ELR (cell line): Measurements from ENCODE around the gene CLDND1.
"Not testable (repeated sequence)": the region's sequence is repeated elsewhere in the genome, so short reads cannot be mapped to it uniquely, and the experiment has no call there.

ENCODE experiments used
- DNase-seq: peaks from one replicate; pipeline ENCODE4 v3.0.0-alpha.2; 2015; ENCODE audit warnings: low read depth

Gene CLDND1

DNA sequence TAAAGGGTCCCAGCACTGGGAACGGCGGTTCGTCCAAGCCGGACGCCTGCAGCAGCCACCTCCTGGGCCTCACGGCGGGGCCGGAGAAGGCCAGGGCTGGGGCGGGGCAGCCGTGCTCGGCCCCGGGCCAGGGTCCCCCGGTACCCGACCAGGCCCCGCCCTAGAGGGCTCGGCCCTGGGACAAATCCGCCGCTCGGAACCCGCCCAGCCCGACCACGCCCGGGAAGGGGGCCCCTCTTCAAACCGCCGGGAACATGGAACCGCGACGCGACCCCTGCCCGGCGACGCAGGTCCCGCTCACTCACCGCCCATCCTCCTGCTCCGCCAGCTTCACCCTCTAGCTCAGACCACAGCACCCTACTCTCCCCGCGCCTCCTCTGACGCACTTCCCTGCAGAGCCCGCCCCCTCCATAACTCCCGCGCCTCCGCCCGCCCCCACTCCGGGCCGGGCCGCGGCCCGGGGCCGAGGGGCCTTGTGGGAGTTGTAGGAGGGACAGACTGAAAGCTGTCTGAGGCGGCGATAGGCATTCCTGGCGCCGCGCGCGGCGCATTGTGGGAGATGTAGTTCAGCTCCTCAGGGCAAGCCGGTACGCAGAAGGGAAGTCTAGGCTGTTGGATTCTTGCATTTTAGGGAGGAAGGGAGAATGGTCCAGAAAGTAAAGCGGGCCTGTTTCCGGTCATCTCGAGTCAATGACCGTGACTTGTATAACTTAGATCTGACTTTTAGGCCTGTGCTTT lies at the start of gene CLDND1:
Gene CLDND1 (minus strand): TSS at position 359 of the 738 bp plus-strand sequence. CDS start 1,478 bp downstream, outside the sequence.
- DNase-seq: peak; percentile 95

DNA sequence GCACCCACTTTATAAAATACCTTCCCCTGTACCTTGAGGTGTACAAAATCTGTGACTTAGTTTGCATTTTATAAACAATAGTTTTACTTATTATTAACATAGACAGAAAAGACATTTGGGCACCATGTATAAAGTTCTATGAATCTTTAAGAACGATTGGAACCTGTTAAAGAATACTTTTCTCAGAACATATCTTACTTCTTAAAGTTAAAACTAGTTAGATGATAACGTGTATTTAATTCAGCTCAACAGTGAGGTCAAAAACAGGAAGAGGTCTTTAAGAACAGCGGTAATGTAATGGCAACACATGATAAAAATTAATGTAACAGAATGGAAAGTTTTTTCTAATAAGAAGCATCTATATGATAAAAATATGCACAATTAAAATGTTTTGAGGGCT lies 45.7 kb upstream of the CLDND1 start:
- no peak for DNase-seq

DNA sequence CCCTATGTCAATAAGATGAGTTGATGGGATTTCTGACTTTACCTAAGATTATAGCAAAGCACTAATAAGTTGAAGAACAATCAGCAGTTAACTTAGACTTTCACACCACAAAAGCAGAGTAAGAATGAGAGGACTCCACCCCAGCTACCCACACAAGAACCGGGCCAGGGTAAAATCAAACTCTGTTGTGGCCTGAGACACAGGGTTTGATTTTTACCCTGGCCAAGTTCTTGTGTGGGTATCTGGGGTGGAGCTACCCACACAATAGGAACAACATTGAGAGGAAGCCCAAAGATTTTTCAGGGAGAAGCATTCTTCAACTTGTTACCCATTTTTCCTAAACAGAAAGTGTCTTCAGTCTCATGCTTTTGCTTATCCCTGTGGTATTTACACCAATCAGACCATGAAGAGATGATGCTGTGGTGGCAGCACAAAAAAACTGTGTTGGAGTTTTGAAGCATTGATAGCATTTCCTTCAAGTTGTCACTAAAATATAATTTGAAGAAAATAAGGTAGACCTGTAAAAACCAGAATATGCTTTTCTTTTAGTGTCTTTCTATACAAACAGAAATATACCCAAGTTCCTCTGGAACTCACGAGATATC lies 45.1 kb upstream of the CLDND1 start:
- no peak for DNase-seq

DNA sequence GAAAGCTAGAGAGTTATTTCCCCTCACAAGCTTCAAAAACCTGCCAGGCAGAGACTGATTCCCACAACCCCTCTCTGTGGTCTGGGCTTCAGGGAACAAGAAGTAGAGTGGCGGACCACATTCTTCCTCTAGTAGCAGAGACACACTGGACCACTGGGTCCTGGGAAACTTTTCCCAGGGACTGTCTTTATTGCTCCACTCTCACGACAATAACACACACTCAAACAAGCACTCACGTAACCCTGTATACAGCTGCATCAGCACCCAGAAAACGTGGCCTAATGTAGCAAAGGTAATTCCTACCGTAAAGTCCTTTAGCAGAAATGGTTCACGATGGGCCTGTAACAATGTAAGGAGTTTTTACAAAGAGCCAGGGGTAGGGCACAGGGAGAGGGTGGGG lies 43.1 kb upstream of the CLDND1 start:
- DNase-seq: no peak

DNA sequence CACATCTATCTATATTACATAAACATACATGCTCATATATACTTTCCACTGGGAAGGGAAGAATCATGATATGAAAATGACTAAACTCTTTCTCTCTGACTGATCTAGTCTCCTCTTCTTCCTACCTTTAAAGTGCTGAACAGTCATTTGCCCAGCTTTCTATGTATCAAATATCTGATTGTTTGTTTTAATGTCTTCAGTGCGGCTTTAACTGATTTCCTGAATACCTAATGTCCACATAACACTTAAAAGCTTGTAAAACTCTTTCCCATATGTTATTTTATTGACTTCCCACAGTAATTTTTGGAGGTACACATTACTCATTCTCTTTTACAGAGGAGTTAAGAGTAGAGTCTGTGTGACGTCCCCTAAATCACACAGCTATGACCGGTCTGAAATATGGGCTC lies 42.5 kb upstream of the CLDND1 start:
- DNase-seq: peak; percentile 61

DNA sequence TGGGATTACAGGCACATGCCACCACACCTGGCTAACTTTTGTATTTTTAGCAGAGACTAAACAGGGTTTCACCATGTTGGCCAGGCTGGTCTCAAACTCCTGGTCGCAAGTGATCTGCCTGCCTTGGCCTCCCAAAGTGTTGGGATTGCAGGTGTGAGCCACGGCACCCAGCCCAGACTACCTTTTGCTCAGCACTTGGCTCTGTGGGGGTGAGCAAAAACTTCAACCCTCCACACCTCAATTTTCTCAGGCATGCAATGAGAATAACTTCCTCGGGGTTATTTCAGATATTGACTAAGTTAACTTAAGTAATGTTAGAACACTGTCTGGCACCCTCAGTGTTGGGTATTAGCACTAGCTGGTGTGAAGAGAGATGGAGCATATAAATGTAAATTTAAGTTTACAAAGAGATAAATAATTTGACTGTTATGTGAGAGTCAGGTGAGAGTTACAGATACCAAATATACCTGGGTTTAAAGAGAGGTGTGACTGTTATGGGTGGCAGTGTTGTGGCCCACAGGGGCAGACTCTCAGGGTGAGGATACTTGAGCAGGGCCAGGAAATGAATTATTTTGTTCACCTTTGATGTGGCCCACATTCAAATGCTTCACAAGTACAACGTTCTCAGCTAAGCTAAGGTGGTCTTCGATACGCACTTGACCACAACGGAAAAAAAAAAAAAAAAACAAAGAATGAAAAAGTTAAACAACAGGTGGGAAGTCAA lies 41.7 kb upstream of the CLDND1 start:
- no peak for DNase-seq

DNA sequence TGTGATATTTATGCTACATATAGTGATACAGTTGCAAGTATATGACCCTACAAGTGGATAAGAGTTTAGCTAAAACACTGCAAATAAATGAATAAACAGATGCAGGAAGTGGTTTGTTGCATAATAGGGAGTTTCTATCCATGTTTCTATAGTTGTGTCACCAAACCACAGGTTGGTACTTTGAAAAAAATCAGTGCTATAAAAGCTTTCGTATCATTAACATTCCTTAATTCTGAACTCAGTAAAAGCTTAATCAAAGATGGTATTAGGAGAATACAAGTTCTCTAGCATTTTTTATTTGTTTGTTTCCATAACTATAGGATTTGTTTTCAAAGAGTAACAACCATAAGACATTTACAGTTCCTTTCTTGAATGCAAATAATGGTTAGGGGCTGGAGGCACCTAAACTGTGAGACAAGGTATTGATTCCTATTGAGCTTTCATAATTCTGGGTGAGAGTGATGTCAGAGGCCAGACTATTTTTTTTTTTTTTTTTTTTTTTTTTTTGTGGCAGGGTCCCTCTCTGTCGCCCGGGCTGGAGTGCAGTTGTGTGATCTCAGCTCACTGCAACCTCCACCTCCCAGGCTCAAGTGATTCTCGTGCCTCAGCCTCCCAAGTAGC lies 41.1 kb upstream of the CLDND1 start:
- DNase-seq: peak; percentile 86

DNA sequence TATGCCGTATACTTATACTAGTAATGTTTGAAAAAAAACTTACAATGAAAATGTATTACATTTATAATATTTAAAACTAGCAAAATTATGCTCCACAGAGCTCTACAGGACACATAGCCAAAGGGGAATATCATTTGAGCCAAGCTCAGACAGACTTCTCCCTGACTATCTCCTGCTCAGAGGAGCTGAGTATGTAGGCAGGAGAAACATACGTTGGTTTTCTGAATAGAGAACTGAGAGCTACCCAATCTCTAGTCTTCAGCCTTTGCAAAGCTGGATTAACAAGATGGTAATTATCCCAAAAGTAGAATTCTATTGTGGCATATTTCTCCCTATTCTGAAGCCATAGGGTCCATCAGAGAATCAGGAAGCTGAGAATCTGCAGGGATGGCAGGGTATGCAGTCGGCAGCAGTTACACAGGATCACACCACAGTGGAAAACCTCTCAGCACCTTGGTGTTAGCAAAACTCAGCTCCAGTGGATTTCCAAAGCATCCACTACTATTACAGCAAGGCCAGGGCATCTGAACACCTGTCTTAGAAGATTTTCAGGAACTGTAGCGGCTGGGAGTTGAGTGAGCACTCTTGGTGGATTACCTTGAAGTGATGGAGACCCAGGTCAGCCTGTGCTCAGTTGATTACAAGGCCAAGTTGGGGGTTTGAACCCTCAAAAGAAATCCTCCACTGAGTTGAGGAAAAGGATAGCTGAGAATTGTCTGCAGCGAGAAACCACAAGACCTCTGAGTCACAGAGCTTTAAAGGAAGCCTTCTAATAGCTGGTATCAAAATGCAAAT lies 39.2 kb upstream of the CLDND1 start:
- DNase-seq: peak; percentile 73

DNA sequence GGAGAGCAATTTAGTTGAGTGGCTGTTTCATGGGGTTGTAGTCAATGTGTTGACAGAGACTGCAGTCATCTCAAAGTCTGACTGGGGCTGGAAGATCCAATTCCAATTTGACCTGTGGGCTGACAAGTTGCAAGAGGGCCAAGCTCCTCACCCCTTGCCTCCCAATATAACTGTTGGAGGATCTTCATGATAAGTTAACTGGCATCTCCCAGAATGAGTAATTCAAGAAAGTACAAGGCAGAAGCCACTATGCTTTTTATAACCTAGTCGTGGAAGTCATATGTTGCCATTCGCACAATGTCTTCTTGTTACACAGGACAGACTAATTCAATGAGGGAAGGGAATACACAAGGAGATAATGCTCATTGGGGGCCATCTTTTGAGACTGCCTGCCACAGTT lies 38.2 kb upstream of the CLDND1 start:
- no peak for DNase-seq

DNA sequence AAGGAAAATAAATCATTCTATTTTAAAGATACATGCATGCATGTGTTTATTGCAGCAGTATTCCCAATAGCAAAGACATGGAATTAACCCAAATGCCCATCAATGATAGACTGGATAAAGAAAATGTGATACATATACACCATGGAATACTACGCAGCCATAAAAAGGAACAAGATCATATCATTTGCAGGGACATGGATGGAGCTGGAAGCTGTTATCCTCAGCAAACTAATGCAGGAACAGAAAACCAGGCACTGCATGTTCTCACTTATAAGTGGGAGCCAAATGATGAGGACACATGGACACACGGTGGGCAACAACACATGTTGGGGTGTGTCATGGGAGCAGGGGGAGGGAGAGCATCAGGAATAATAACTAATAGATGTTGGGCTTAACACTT lies 37.1 kb upstream of the CLDND1 start:
- not testable (repeated sequence) for DNase-seq

DNA sequence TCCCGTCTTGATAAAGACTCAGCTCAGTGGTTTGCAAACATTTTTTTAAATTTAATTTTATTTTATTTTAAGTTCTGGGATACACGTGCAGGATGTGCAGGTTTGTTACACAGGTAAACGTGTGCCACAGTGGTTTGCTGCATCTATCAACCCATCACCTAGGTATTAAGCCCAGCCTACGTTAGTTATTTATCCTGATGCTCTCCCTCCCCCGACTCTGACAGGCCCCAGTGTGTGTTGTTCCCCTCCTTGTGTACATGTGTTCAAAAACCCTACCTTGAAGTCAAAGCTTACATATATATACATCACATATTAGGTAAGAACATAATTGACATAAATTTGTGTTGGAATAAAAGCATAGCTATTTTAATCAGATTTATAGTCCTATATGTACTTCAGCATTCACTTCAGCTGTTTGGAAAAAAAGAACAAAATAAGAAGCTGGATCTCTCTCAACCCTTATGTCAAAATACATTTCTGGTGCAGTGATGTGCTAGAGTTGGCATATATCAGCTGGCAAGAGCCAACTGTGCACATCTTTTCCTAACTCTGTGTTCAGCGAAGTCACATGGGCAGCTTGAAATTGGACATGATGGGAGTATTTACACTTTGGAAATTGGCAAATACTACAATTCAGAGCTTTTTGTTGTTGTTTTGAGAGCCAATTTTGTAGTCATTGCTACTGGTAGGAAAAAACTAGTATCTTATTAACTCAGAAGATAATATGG lies 35.6 kb upstream of the CLDND1 start:
- no peak for DNase-seq

DNA sequence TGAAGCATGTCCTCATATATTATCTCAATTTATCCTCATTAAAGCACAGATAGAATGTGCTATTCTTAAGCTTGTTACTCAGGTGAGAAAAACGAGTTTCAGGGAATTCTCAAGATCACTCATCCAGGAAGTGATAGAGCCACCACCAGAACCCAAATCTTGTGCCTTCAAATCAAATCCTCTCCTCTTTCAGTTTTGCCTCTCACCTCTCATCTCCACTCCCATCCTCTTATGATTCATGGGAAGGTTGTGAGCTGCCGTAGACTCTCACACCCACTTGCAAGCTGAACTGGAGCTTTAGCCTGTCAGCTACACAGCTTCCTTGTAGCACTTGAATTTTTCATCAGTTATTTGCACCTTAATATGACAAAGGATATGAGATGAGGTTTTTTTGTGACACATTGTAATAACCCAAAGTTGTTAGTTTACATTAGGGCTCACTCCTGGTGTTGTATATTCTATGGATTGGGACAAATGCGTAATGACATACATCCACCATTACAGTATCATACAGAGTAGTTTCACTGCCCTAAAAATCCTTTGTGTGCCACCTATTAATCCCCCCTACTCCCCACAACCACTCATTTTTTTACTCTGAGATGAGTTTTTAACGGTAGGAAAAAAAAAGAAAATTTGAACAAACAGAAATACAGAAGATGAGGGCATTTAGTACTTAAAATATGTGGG lies 34.8 kb upstream of the CLDND1 start:
- DNase-seq: peak; percentile 51

DNA sequence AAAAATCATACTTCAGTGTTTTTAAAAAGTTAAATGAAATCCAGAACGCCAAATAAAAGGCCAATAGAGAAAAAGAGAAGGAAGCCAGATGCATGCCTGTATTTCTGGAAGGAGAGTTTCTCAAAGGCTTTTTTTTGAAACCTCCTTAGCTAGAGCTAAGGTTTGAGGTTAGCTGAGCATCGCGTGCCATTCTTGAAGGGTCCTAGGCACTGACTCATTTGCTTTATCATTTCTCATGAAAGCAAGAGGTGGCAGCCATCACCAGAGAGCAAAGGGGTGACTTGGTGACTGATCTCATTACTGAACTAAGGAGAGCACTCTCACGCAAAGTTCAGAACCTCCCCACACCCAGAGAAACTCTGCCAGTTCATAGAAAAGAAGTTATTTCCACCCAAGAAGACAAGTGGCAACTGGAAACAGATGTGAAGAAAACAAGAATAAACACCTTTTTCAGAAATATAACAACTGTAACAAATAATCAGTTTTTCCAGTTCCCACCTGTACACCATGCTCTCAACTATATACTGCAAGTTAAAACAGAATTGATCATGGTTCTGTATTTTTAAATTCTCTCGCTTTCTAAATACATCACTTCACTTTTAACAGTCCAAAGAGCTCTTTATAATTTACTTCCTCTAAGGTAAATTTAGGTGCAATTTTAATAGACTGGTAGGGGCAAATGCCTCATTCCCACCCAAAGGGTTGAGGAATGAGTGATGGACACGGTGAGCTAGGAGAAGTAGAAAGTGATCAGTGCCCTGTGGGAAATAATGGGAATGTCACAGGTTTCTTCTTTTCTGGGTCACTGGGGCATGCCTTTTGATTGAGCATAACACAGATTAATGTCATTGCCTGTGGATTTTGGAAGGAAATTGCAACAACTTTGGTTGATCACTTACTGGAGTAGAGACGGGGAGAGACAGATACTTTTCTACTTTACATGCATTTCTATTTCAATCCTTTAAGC lies 33.7 kb upstream of the CLDND1 start:
- peak; percentile 74 for DNase-seq

DNA sequence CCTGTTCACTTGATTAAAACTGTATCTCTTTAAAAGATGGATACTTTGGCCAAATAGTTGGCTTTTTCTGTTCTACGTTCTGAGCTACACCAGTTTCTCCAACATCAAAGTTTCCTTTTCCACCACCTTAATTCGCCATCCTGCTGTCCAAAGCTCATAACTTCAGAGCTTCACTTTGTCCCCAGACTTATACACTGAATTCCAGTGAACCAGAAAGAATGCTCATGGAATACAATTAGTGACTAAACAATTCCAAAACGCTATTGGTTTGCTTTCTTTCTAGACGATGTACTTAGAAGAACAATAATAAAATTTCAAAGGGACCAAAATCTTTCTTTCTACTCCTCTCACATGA lies 32.3 kb upstream of the CLDND1 start:
- no peak for DNase-seq

DNA sequence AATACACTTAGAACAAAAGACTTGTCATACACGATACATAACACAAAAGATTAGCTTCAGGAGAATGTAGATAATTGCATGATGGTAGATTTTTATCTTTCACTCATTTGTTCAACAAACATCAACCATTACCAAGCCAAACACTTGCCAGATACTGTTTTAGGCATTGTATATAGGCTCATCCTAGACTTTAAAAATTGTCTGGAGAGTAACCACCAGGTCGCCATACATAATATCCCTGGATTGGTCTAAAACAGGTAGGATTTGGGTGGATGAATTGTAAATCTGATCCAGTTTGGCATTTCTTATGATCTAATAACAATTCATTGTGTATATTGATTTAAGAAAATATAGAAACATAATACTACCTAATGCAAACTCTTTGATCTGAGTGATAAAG lies 31.9 kb upstream of the CLDND1 start:
- no peak for DNase-seq

DNA sequence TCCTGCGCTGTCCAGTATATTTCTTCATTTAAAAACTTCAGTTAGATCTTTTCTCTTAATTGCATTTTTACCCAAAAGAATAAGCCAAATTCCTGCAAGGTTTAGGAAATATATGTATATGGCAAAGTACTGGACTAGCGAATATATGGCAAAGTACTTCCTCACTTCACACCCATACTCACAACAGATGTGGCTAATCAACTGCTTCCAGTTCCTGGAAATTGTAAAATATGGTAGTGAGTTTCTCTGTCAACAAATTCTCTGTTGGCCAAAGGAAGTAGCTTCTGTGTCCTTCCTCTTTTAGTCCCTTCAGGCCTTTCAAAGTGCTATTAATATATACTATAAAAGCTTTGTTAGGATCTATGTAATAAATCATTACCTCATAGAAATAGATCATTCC lies 31.1 kb upstream of the CLDND1 start:
- DNase-seq: no peak

DNA sequence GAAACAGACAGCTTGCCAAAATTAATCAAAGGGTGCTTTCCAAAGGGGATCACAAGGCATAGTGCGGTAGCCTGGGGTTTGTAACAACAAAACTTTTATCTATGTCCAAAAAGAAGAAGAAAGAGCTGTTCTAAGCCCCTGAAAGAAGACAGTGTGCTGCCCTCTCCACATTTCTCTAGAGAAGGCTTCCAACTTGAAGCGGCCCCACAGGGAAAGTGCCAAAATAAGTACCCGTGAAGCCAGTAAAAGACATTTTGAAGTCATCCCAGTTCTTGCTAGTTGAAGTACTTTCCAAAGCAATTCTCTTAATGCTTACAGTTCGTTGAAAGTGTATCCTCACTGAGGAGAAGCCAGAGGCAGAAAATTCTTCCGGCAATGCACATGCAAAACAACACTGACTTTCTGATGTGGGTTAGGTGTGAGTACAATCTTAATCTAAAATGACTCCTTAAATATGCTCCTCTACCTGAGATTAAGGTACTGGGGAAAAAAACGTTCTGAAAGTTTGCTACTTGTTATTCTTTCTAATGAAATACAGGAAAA lies 30.4 kb upstream of the CLDND1 start:
- DNase-seq: no peak

DNA sequence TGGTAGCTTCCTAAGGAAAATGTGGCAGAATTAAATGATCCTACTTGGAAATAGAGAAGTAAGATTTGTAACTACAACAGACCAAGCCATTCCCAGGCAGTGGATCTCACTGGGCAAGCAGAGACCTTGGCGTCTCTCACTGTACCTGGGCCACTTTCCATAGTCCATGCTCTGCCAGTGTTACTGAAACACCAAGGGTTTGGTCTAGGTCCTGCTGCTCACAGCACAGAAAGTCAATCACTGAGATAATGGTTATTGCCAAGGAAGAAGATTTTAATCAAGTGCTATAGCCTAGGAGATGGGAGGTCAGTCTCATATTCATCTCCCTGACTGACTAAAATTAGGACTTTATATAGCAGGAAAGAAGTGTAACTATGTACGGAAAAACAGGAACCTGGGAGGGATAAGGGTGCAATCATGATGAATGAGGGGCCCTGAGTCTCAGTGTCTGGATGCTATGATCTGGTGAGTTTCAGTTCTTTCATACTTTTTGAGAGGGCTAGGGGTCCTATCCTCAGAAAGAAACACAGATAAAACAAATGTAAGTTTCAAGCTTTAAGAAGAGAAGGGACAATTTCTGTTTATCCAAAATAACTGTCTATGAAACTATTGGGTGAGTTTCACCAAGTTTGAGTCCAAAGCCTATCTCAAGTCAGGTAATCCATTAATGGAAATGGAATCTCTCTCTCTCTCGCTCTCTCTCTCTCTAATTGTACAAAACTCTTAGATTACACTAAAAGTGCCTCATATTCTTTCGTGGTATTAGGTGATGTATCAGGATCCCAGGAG lies 29.7 kb upstream of the CLDND1 start:
- no peak for DNase-seq
